Esophagus squamous epithelium (tissue), 4 donors: ENCODE measurements around the gene PGAP3.

Source experiments
- CTCF ChIP-seq, 6 experiments: fragments of 450-650 bp in 4 of 6; fragments of 200-600 bp in 2 of 6; sonication (generic) in 2 of 6; IDR thresholded peaks; one replicate each; pipeline ENCODE4 v1.5.1; 2016 to 2019; ENCODE audit warnings: antibody characterized with exemption in 6 of 6, mild to moderate bottlenecking in 4 of 6, moderate library complexity in 4 of 6
- POLR2A ChIP-seq, 4 donors: fragments of 450-650 bp; IDR thresholded peaks; one replicate each; pipeline ENCODE4 v1.6.1; 2017; ENCODE audit warnings: antibody characterized with exemption in 4 of 4, mild to moderate bottlenecking in 4 of 4, moderate library complexity in 3 of 4

GRCh38 chr17:39735882-39736281 lies 48.0 kb upstream of the PGAP3 start:
- TF ChIP-seq CTCF (IDR thresholded peaks at IDR 0.05) (no peak), POLR2A (IDR thresholded peaks at IDR 0.05) (no peak)
